Mucosa of stomach (tissue), 1 donor: ENCODE data around the gene NALCN.
"Not testable (repeated sequence)": the region's sequence is repeated elsewhere in the genome, so short reads cannot be mapped to it uniquely, and the experiment has no call there.

Experiments used
- H3K27me3 ChIP-seq: one replicate; pipeline ENCODE4 v1.7.0; 2013; ENCODE audit warnings: mild to moderate bottlenecking, low read length; ENCODE audit not compliant: control insufficient read depth, insufficient read depth
- H3K36me3 ChIP-seq: one replicate; pipeline ENCODE4 v1.7.0; 2013; ENCODE audit warnings: low read length; ENCODE audit not compliant: control insufficient read depth, insufficient read depth
- H3K4me1 ChIP-seq: one replicate; pipeline ENCODE4 v1.7.0; 2013; ENCODE audit warnings: mild to moderate bottlenecking, low read length; ENCODE audit not compliant: control insufficient read depth, insufficient read depth
- H3K4me3 ChIP-seq: one replicate; pipeline ENCODE4 v1.7.0; 2013; ENCODE audit warnings: low read length
- H3K9ac ChIP-seq: one replicate; pipeline ENCODE4 v1.7.0; 2013; ENCODE audit warnings: mild to moderate bottlenecking, low read length, moderate library complexity
- H3K9me3 ChIP-seq: one replicate; pipeline ENCODE4 v1.7.0; 2013; ENCODE audit warnings: mild to moderate bottlenecking, low read length, moderate library complexity; ENCODE audit not compliant: control insufficient read depth
- donor health status: Pancreatic carcinoma.

Gene NALCN

DNA sequence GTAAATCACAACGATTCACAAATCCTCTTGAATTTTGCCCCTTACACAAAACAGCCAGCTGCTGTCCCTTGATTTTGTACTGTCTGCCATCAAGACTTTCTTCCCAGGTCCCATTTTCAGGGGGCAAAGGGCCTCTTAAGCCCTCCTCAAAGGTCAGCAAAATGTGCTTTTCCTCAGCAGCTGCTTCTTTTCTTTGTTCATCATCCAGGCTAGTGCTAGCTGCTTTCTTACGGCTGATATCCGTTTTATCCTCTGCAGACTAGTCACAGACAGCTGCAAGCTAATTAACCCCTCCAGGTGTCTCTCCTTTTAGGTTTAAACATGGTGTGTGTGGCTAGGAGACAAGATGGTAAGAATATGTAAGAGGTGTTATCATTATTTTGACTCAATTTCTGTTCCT lies 90.9 kb downstream of the NALCN start:
- H3K4me1 ChIP-seq, result no peaks in the 10 kb centered on the region
- H3K9me3 ChIP-seq, result no peaks in the 10 kb centered on the region
- H3K9ac ChIP-seq, result no peak overlapping the region
- H3K4me3 ChIP-seq, result no peak overlapping the region
- no peaks in the 10 kb centered on the region for H3K27me3 ChIP-seq
- no peaks in the 10 kb centered on the region for H3K36me3 ChIP-seq

DNA sequence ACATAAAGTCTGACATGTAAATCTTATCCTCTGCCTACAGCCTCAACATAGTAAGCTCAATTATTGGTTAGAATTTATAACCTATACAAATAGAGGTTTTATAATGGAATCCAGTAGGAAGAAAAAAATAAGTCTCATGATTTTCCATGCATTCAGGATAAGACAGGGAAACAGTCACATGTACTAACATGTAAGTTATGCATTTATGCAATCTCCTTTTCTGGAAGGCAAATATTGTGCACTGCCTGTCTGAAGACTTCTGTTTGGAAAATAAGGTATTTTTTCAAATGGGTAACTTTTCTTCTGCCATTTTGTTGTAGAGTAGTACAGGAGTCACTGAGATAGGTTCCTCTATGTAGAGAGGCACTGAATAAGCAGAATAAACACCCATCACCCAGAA lies 92.7 kb downstream of the NALCN start:
- H3K36me3 ChIP-seq, result no peaks in the 10 kb centered on the region
- no peaks in the 10 kb centered on the region for H3K4me1 ChIP-seq
- H3K4me3 ChIP-seq, result no peak overlapping the region
- no peaks in the 10 kb centered on the region for H3K27me3 ChIP-seq
- H3K9ac ChIP-seq, result no peak overlapping the region
- no peaks in the 10 kb centered on the region for H3K9me3 ChIP-seq

DNA sequence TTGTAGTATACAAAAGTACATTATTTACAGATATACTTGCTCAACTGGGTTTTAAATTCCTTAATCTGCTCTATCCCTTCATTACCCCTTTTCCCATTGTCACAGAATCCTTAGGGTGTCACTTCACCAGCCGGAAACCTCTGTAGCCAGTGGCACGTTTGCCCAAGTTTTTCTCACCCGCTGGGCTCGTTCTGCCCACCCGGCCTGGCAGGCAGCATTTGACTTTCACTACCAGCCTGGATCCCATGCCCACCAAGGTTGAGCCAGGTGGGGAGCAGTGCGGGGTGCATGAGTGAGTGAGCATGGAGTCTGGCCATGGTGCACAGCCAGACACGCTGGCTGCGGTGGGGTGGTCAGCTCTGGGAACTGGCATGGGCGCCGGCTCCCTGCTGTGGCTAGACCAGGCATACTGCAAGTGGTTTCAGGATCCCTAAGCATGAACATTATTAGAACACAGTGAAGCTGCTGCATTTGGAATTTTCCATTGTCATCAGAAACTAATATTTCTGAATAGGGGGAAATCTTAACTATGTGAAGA lies 98.3 kb downstream of the NALCN start:
- Histone ChIP-seq H3K36me3 (no peaks in the 10 kb centered on the region), H3K4me3 (no peak overlapping the region), H3K9me3 (no peaks in the 10 kb centered on the region), H3K27me3 (no peaks in the 10 kb centered on the region), H3K9ac (no peak overlapping the region), H3K4me1 (no peaks in the 10 kb centered on the region)

DNA sequence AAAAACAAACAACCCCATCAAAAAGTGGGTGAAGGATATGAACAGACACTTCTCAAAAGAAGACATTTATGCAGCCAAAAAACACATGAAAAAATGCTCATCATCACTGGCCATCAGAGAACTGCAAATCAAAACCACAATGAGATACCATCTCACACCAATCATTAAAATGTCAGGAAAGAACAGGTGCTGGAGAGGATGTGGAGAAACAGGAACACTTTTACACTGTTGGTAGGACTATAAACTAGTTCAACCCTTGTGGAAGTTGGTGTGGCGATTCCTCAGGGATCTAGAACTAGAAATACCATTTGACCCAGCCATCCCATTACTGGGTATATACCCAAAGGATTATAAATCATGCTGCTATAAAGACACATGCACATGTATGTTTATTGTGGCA lies 102.8 kb downstream of the NALCN start:
- H3K36me3 ChIP-seq, H3K27me3 ChIP-seq, H3K9me3 ChIP-seq, H3K4me1 ChIP-seq, H3K9ac ChIP-seq, H3K4me3 ChIP-seq: not testable (repeated sequence)

DNA sequence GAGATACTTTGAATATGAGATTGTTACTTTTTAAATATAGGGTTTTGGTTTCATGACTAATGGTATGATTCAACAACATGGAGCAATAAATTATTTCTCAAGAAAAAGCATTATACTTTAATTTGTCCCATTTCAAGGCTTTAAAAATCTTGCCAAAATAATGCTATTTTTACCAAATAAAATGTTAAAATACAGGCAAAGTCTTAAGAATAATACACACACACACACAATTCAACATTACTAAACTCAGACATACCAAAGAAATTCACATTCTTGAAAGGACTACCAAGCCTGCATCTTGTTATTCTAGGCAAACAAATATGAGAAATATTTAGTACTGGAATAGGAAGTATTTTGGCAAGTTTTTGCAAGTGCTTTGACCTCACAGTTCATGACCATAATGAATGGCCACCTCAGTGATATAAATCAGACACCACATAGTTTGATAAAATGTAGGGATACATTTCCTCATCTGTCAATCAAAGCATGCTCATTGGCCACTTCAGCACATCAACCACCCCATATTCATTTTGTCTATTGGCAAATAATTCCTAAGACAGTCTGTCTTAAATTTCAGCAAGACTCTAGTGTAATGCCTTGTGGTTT lies 107.2 kb downstream of the NALCN start:
- Histone ChIP-seq H3K4me3 (no peak overlapping the region), H3K9ac (no peak overlapping the region), H3K4me1 (no peaks in the 10 kb centered on the region), H3K9me3 (no peaks in the 10 kb centered on the region), H3K27me3 (no peaks in the 10 kb centered on the region), H3K36me3 (no peaks in the 10 kb centered on the region)

DNA sequence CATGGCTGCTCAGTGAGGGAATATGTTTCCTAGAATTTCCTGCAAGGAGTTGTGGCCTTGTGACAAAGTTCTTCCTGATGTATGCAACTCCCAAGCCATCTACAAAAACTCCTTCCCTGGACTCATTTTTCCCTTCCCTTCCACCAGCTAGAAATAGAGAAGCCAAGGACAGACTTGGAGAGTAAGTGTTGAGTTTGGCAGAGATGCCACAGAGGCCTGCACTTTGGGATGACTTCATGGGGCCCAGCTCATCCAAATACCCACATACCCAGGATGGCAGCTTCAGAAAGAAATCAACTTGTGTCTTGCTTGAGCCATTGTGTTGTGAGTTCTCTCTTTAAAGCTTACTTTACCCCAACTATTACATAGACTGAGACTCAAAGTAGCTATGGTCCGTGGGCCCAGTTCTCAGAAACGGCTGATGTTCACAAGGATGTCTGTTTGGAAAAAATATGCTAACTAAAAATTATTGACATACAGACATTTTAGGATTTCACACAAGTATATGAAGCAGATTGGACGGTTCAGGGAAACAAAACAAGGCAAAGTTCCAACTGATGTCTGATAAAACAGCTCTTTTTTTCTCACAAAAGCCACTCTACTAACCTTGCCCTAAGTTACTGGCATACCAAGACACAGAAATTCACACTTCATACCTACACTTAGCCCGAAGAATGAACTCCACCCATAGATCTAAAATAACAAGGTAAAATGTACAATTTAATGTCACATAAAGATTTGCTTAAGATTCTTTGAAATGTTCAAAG lies 107.9 kb downstream of the NALCN start:
- Histone ChIP-seq H3K9ac (no peak overlapping the region), H3K4me1 (no peaks in the 10 kb centered on the region), H3K4me3 (no peak overlapping the region), H3K27me3 (no peaks in the 10 kb centered on the region), H3K9me3 (no peaks in the 10 kb centered on the region), H3K36me3 (no peaks in the 10 kb centered on the region)

DNA sequence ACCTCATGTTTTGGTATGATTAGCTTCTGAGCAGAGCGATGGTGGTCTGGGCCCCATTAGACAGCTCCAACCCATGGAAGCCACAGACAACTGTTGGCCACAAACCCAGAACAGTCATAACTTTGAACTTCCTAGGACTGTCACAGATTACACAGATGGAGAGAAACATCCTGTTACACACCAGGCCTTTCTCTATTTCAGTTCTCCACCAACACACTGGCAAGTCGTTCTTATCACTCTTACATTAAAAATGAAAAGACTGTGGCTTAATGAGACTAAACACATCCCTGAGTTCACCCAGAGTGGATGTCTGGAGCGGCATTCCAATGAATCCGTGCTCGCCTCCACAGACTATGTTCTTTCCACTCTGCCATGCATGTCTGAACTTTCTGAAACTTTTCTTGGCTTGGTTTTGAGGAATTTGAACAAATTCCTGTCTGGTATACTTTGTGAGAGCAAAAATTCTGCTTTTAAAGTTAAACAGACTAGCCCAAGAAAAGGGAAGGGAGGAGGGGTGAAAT lies 109.1 kb downstream of the NALCN start:
- Histone ChIP-seq H3K4me3 (no peak overlapping the region), H3K27me3 (no peaks in the 10 kb centered on the region), H3K4me1 (no peaks in the 10 kb centered on the region), H3K36me3 (no peaks in the 10 kb centered on the region), H3K9me3 (no peaks in the 10 kb centered on the region), H3K9ac (no peak overlapping the region)

DNA sequence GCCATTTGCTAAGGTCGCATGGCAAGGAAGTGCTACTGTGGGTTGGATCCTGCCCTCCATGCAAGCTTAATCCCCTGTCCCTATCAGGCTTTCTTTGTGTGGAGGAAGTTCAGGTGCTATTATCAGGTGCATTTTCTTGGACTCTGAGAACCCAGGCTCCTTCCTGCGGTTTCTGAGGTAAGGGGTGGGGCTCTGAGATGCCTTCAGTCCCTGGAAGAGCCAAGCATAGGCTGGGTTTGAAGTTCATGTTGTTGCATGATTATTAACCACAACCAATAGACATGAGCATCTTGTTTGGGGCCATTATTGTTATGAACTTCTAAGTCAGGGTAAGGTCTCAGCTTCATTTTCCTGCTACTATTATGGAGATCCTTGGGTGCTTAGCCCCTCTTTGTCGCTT lies 109.5 kb downstream of the NALCN start:
- Histone ChIP-seq H3K9ac (no peak overlapping the region), H3K4me3 (no peak overlapping the region), H3K27me3 (no peaks in the 10 kb centered on the region), H3K9me3 (no peaks in the 10 kb centered on the region), H3K4me1 (no peaks in the 10 kb centered on the region), H3K36me3 (no peaks in the 10 kb centered on the region)

DNA sequence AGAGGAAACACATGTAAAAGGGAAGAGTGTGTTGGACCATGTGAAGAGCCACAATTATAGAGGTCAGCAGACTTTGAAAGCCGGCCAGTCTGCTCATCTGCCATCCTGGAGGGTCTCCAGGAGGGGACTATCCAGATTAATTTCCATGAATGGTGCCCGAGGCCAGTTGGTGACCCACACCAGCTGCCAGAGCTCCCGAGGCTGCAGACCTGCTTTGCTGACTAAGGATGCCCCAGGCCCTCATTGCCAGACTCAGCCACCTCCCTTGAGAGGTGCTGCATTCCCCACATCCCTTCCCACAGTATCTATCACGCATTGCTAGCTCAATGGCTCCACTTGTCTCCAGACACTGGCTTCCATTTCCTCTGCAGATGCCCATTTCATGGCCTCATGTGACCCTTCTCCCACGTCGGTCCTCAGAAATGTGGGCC lies 110.3 kb downstream of the NALCN start:
- no peaks in the 10 kb centered on the region for H3K9me3 ChIP-seq
- no peaks in the 10 kb centered on the region for H3K4me1 ChIP-seq
- H3K27me3 ChIP-seq, result no peaks in the 10 kb centered on the region
- no peak overlapping the region for H3K9ac ChIP-seq
- H3K4me3 ChIP-seq, result no peak overlapping the region
- H3K36me3 ChIP-seq, result no peaks in the 10 kb centered on the region

DNA sequence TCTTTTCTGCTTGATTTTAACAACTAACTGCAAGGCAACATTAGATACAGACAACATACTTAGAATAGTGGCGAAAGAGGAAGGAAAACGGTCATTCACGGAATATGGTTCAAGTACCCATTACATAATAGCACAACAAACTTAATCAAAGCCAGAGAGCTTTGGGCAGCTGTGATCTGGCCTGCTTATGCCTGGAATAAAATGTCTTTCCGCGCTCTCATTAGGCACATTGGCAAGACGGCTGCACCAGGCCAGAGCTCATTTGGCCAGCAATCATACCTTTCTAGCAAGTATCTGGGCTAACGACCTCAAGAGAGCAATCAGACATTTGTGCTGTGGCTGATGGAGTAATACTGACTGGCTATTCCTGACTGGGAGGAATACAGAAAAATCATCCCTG lies 112.8 kb downstream of the NALCN start:
- Histone ChIP-seq H3K9me3 (no peaks in the 10 kb centered on the region), H3K9ac (no peak overlapping the region)

DNA sequence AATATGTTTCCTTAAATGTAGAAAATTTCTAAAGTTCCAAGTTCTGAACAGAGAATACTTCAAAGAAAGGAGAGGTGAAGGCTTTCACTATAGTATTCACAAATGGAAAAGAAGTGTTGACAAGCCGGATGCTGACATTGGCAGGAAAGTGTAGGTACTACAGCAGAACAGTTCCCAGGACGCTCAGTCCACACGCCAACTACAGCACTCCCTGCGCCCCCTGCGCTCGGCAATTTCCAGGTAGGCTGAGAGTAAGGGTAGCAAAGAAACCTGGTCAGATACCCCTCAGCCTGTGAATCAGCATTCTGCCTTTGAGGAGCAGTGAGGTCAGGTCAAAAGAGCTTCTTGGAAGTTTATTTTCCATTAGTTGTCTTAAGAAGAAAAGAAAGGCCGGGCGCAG lies 115.3 kb downstream of the NALCN start:
- Histone ChIP-seq H3K4me3 (no peak overlapping the region), H3K4me1 (no peaks in the 10 kb centered on the region), H3K36me3 (no peaks in the 10 kb centered on the region), H3K9me3 (no peaks in the 10 kb centered on the region), H3K27me3 (no peaks in the 10 kb centered on the region), H3K9ac (no peak overlapping the region)

More for the DNA sequence above, 112.8 kb downstream of the NALCN start:
- H3K4me1 ChIP-seq, result no peaks in the 10 kb centered on the region
- no peak overlapping the region for H3K4me3 ChIP-seq
- H3K36me3 ChIP-seq, result no peaks in the 10 kb centered on the region
- H3K27me3 ChIP-seq, result no peaks in the 10 kb centered on the region

DNA sequence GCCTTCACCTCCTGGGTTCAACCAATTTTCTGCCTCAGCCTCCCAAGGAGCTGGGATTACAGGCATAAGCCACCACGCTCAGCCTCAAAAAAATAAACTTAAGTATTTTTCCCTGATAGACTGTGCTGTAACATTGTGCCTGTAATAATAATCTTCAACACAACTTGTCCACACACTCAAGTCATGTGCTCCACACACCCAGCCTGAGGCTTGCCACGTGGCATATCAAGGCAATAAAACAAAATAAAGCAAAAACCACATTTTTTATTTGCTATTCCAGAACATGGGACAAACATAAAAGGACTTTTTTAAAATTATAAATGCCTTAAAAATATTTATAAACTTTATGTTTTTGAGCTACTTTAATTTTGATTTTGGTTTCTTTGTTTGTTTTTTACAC lies 115.8 kb downstream of the NALCN start:
- Histone ChIP-seq H3K4me3 (no peak overlapping the region), H3K9me3 (no peaks in the 10 kb centered on the region), H3K9ac (no peak overlapping the region), H3K4me1 (no peaks in the 10 kb centered on the region), H3K27me3 (no peaks in the 10 kb centered on the region), H3K36me3 (no peaks in the 10 kb centered on the region)
